LoVo (cell line): ENCODE data around the gene ERP27.

Source experiments
- DNase-seq: peaks from one replicate; pipeline ENCODE4 v3.0.0-alpha.2; 2016; ENCODE audit warnings: low spot score

ERP27 gene

GRCh38 chr12:14959916-14960496 lies 21.7 kb upstream of the ERP27 start:
- no peak for DNase-seq

- no peak for DNase-seq
Measured at GRCh38 chr12:14959463-14959862, 21.1 kb upstream of the ERP27 start.

GRCh38 chr12:14959126-14959440 lies 20.7 kb upstream of the ERP27 start:
- no peak for DNase-seq

GRCh38 chr12:14958361-14959125 lies 20.2 kb upstream of the ERP27 start:
- no peak for DNase-seq

GRCh38 chr12:14957551-14958168 lies 19.3 kb upstream of the ERP27 start:
- no peak for DNase-seq

GRCh38 chr12:14956905-14957304 lies 18.6 kb upstream of the ERP27 start:
- DNase-seq: no peak

- no peak for DNase-seq
Measured at GRCh38 chr12:14956024-14956891, 17.9 kb upstream of the ERP27 start.

GRCh38 chr12:14954269-14954668 lies 15.9 kb upstream of the ERP27 start:
- DNase-seq: no peak

GRCh38 chr12:14953752-14954151 lies 15.4 kb upstream of the ERP27 start:
- DNase-seq: no peak

- peak; percentile 36 for DNase-seq
Measured at GRCh38 chr12:14952299-14952921, 14.1 kb upstream of the ERP27 start.

- DNase-seq: no peak
Measured at GRCh38 chr12:14951851-14952250, 13.5 kb upstream of the ERP27 start.

GRCh38 chr12:14950982-14951746 lies 12.8 kb upstream of the ERP27 start:
- peak; percentile 88 for DNase-seq

- DNase-seq: no peak
Measured at GRCh38 chr12:14950421-14950820, 12.1 kb upstream of the ERP27 start.

GRCh38 chr12:14949631-14950030 lies 11.3 kb upstream of the ERP27 start:
- DNase-seq: no peak

- no peak for DNase-seq
Measured at GRCh38 chr12:14948672-14949071, 10.3 kb upstream of the ERP27 start.

GRCh38 chr12:14946861-14947260 lies 8.5 kb upstream of the ERP27 start:
- no peak for DNase-seq

GRCh38 chr12:14946162-14946561 lies 7.8 kb upstream of the ERP27 start:
- DNase-seq: no peak

GRCh38 chr12:14942196-14942931 lies 4.0 kb upstream of the ERP27 start:
- DNase-seq: no peak

- no peak for DNase-seq
Measured at GRCh38 chr12:14941369-14941768, 3.0 kb upstream of the ERP27 start.

- no peak for DNase-seq
Measured at GRCh38 chr12:14937689-14938088, 648 bp downstream of the ERP27 start.

GRCh38 chr12:14937014-14937413 lies 1.3 kb downstream of the ERP27 start:
- no peak for DNase-seq
